Activated CD8-positive, alpha-beta memory T cell treated with anti-CD3 and anti-CD28 coated beads for 24 hours (primary cell): ENCODE results near the gene TMEM120A.
"Not testable (repeated sequence)": the region's sequence is repeated elsewhere in the genome, so short reads cannot be mapped to it uniquely, and the experiment has no call there.

Experiments used
- DNase-seq: peaks from one replicate; pipeline ENCODE4 v3.0.0-alpha.2; 2020

Gene TMEM120A

DNA sequence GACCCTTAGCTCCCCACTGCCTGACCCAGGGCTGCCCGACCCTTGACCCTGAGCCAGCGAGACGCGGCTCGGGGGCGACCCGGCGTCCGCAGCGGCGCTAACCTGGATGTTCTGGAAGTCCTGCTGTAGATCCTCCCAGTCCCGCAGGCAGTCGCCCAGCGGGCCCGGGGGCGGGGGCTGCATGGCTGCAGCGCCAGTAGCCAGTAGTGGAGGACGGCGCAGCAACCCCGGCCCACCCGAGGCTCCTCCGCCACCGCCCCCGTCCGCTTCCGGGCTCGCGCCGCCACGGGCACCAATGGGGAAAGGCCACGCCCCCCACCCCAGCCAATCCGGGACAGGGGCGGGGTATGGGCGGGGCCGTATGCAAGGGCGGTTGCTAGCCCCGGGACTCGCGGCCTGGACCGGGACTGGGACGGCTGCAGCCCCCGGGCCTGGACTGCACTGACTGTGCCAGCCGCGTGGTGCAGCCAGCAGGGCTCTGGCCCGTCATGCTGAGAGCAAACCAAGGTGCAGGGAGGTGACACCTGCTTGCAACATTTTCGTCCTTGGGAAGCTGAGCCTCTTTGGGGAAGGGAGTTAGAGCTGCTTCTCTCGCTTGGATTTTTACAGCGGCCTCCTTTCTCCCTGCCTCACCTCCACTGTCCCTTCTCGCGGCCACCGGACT, at the start of gene TMEM120A:
Gene TMEM120A, minus strand, starts transcription at position 208 of the 664 bp plus-strand sequence. Its CDS starts 25 bp downstream, at position 183.
- DNase-seq, result peak; percentile 96

DNA sequence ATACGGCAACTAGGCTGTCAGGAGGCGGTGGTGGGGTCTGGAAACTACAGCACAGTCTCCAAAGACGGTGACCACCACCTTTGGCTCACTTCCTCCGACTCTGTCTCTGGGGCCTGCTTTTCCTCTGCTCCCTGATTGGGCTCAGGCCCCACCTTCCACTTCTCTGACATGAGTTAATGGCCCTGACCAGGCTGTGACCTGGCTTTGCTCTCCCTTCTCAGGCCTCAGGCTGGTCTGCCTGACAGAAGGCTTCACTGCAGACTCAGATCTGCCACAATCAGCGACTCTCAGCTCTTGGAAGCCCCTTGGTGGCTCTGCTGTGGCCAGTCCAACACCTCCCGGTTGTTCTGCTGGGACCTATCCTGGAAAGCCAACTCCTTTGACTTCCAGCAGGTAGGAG, 45.7 kb upstream of the TMEM120A start:
- DNase-seq, result no peak

DNA sequence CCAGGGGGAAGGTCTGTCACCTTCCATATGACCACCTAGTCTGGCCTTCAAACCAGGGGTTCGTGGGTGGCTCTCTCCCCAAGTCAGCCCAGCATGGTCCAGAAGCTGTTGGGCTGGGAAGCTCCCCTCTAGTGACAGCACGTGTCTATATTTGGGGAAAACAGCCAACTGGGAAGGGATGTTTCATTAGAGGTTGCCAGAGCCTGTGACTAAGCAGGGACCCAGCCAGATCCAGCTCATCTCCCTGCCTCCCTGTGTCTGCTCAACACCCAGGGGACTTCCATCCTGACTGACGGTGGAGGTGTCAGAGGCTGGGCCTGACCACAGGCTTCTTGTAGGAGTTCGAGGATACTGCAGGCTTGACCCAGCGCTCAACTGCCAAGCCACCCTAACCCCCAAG, 42.9 kb upstream of the TMEM120A start:
- no peak for DNase-seq

DNA sequence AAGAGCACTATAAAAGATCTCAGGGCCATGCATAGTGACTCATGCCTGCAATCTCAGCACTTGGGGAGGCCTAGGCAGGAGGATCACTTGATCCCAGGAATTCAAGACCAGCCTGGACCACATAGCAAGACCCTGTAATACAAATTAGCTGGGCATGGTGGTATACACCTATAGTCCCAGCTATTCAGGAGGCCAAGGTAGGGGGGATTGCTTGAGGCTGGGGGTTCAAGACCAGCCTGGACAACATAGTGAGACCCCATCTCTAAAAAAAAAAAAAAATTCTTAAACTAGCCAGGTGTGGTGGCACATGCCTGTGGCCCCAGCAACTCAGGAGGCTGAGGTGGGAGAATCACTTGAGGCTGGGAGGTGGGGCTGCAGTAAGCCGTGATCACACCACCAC, 37.6 kb upstream of the TMEM120A start:
- DNase-seq, result no peak

DNA sequence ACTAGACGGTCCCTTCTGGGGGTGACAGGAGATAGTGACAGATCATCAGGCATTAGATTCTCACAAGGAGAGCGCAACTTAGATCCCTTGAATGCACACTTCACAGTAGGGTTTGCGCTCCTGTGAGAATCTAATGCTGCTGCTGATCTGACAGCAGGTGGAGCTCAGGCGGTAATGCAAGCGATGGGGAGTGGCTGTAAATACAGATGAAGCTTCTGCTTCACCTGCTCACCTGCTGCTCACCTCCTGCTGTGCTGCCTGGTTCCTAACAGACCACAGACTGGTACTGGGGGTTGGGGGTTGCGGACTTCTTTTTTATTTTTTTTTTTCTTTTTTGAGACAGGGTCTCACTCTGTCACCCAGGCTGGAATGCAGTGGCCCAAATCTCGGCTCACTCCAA, 35.3 kb upstream of the TMEM120A start:
- DNase-seq, result not testable (repeated sequence)

DNA sequence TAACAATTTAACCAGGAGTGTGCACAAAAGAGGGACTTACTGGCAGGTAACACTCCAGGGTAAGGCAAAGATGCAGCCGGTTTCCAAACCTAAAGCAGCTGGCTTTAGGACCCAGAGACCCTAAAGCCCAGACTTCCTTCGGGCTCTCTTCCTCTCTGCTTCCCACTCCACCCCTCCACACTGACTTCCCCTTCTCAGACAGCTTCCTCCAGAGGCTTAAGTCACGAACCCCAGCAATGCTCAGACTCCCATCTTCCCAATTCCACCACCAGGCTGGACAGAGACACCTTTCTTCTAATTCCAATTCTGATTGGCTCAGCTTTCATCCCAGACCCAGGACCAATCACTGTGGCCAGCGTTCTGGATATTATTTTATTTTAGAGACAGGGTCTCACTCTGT, 28.6 kb upstream of the TMEM120A start:
- DNase-seq, result no peak

DNA sequence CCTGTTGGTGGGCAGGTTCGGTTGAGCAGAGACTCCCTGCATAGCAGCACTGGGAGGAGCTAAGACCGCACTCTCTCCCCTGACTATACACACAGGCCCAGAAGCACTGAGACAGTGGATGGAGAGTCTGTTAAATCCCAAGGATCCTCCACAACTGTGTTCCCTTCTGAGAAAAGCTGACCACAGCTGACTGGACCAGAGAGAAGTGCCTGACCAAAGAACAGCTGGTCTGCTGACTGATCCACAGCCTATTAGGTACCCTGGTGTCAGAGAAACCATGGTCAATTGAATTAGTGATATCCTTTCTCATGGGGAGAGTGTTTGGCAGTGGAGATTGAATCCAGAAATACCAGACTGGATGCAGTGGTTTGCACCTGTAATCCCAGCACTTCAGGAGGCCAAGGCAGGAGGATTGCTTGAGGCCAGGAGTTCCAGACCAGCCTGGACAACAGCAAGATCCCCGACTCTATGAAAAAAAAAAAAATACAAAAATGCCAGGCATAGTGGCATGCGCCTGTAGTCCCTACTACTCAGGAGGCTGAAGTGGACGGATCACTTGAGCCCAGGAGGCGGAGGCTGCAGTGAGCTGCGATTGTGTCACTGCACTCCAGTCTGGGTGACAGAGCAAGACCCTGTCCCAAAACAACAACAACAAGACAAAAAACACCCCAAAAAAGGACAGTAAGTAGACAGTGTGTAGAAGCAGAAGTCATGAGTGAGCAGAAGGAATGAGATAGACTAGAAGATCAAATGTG, 27.8 kb upstream of the TMEM120A start:
- no peak for DNase-seq

DNA sequence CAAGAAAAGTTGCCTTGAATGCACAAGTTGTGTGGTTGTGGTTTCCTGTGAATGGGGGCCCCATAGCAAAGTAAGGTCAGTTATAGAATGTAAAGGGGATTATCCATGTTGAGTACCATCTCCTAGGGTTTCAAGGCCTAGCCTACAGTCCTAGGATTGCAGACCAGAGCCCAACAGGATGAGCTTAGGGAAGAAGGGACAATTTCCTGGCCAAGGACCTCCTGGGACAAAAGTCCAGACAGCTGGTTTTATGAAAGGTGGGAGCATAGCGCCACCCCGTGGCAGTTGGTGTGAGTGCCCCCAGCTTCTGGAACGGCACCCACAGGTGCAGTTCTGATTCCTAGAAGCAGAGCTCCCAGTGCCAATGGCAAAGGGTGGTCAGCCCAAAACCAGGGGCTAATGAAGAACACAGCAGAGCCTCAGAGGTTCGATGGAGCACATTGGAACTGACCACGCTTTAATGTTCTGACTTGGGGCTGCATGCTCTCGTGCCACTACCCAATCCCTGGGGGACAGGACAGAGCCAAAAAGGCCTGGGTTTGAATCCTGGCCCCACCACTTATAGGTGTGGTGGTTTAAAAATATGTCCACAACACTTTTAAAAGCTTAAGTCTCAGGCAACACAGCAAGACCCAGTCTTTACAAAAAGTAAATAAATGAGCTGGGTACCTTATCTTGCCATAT, 25.8 kb upstream of the TMEM120A start:
- DNase-seq, result peak; percentile 91

DNA sequence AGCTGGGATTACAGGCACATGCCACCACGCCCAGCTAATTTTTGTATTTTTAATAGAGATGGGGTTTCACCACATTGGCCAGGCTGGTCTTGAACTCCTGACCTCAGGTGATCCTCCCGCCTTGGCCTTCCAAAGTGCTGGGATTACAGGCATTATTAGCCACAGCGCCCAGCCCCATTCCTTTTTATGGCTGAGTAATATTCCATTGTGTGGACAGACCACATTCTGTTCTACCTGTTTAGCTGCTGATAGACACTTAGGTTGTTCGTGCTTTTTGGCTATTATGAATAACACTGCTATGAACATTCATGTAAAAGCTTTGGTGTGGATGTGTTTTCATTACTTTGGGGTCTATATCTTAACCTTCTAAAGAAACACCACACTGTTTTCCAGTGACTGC, 24.1 kb upstream of the TMEM120A start:
- DNase-seq, result not testable (repeated sequence)

DNA sequence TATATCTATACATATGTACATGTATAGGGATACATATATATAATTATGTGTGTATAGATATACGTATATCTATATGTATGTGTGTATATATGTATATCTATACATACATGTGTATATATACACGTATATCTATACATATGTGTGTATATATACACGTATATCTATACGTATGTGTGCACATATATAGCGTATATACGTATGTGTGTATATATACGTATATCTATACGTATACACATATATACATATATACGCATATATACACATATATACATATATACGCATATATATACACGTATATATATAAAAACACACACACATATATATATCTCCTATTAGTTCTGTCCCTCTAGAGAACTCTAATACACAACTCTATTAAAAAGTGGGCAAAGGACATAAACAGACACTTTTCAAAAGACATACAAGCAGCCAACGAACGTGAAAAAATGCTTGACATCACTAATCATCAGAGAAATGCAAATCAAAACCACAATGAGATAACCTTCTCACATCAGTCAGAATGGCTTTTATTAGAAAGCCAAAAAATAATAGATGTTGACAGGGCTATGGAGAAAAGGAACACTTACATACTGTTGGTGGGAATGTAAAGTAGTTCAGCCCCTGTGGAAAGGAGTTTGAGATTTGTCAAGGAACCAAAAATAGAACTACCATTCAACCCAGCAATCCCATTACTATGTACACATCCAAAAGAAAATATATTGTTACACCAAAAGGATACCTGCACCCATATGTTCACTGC, 22.0 kb upstream of the TMEM120A start:
- no peak for DNase-seq

DNA sequence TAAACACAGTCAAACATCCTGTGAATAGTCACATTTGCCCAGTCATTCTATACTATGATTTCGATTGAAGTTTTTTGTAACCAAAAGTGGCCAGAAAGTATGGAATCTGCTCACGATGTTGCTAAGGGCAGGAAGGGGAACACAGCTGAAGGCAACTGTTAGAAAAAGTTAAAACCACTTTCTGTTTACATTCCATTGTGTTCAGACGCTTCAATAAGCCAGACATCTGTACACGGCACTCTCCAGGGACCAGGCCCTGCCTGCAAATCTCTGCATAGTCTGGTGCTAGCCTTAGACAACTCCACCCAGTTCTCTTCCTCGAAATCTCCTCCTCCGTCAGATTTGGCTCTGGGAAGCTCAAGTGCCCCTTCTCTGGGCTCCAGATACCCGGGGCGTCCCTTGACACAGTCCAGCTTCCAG, 17.1 kb upstream of the TMEM120A start:
- DNase-seq, result no peak

DNA sequence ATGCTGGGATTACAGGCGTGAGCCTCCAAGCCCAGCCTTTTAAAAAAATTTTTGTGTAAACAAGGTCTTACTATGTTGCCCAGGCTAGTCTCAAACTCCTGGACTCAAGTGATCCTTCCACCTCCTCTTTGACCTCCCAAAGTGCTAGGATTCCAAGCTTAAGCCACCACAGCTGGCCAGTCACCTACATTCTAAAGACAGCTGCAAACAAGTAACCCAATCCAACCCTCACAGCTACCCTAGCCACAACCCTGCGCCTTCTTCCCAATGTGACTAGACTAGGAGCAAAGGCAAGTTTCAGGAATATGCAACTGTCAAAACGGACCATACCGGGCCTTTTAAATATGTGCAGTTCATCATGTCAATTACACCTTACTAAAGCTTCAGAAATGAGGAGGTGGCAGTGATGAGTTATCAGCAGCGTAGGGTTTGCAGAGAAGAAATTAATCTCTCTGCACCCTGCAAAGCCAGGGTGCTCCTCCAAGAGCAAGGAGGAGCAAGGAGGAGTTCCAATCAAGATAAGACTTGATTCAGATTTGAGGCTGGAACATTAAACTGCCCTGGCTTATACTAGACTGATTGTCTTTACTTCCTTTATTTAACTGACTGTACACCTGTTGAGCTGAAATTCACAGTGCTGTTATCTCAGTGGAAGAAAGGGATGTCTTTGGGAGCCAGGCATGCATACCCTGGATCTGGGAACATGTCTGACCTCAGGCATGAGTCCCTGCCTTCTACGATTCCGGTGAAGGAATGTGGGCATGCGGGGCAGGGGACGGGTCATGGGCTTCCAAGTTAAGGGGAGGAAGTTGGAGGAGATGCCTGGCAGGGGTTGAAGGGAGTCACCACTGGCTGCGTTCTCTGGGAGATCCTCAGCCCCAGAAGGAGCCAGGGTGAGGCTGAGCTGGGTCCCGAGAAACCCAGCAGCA, 15.5 kb upstream of the TMEM120A start:
- DNase-seq, result no peak

DNA sequence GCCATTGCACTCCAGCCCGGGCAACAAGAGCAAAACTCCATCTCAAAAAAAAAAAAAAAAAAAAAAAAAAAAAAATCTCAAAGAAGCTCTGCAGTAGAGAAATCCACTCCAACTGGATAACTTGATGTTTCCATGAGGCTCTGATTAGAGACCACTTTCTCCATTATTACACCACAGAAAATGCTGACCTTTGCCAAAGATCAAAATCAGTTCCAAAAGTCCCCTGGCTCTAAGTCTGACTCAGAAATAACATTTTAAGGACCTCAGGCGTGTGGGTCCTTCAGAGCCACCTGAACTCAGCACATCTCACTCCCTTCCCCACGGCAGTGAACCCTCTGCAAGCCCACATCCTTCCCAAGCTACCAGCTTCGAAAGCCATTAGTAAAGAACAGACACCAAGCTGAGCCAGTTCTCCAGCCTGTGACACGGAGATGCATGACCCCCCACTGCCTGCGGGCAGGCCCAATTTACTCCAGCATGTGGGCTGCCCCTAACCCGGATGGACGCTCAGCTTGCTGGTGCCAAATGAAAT, 13.8 kb upstream of the TMEM120A start:
- DNase-seq, result no peak

DNA sequence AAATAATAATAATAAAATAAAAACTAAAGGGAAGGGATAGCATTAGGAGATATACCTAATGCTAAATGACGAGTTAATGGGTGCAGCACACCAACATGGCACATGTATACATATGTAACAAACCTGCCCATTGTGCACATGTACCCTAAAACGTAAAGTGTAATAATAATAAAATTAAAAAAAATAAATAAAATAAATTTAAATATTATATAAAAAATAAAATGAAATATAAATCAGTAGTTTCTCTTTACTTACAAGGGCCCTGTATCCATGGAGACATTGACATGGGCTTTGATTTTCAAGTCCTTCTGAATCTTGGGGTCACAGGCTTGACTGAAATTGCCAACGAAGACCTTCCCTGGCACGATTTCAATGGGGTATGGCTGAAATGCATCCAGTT, 10.6 kb upstream of the TMEM120A start:
- DNase-seq, result not testable (repeated sequence)

DNA sequence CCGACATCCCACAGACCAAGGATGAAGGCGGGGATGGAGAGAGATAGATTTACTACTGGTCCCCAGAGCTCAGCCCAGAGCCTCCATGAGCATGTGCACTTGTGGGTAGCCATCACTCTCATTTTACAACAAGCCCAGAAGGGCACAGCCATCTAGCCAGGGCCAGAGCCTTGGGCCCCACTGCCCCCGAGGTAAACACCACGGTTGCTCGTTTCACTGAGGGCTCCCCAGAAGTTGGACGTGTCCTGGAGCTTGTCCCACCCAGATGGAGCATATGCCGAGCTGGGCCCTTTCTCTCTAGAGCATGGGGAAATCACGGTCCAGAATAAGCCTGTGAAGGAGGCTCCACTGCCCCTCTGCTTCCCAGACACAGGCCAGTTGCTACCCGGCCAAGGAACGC, 9.0 kb upstream of the TMEM120A start:
- DNase-seq, result no peak

DNA sequence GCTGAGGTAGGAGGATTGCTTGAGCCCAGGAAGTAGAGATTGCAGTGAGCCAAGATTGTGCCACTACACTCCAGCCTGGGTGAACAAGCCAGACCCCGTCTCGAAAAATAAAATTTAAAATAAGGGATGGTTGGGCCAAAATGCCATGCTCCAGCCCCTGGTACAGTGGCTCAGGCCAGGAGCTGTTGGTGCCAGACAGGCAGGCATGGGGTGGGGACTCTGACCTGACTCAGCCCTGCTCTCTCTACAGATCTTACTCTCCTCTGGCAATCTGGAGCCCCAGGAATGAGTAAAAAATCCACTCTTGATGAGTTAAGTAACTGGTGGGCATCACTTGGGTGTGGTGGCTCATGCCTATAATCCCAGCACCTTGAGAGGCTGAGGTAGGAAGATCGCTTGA, 8.4 kb upstream of the TMEM120A start:
- no peak for DNase-seq

DNA sequence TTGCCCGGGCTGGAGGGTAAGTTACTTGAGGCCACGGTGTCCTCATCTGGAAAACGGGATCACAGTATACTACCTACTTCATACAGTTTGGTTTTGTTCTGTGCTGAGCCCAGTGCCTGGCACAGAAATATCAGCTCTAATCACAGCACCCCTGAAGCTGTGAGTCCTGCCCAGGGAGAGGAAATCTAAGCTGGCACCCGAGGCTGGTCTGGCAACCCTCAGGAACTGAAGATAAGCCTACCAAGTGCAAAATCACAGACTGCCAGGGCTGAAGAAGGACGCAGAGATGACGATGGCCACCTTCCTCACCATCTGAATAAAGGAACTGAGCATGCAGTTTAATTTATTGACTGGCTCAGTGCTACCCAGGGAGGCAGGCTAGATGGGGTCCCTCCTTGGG, 7.7 kb upstream of the TMEM120A start:
- no peak for DNase-seq

DNA sequence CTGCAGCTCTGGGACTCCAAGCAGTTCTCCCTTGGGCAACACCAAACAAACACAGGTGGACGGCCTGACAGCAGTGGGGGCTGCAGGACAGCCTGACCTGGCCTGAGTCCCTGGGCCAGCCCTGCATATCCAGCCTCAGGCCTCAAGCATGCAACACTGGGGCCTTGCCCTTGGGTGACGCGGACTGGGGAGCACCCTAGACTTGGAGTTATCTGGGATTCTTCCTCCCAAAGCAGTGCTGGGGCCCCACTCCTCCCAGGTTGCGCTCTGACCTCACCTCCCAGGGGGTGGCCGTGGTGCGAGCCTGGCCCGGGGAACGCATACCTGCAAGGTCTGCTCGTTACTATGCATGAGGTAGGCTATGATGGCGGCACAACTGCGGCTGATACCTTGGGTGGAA, 6.2 kb upstream of the TMEM120A start:
- no peak for DNase-seq

DNA sequence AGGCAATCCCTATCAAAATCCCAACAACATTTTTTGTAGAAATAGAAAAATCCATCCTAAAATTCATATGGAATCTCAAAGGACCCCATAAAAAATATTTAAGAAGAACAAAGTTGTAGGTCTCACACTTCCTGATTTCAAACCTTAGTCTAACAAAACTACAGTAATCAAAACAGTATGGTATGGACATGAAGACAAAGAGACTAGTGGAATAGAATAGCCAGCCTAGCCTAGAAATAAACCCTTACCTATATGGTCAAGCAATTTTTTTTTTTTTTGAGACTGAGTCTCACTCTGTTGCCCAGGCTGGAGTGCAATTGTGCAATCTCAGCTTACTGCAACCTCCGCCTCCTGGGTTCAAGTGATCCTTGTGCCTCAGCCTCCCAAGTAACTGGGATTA, 3.6 kb upstream of the TMEM120A start:
- no peak for DNase-seq

DNA sequence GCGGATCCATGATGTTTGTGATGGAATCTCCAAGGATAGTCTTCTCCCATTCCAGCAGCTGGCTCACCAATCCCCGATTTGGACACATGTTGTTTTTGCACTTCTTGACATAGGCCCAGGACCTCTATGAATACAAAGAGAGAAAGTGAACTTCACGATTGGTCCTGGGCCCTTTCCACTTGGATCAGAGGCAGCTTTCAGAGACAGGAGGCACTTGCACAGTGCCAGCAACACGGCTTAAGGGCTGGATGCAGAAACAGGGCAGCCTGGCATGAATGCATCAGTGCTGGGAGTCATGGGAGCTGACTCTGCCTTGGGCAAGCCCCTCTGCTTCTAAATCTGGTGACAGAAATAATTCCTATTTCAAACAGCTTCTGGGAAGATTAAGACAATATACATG, 2.1 kb upstream of the TMEM120A start:
- no peak for DNase-seq

DNA sequence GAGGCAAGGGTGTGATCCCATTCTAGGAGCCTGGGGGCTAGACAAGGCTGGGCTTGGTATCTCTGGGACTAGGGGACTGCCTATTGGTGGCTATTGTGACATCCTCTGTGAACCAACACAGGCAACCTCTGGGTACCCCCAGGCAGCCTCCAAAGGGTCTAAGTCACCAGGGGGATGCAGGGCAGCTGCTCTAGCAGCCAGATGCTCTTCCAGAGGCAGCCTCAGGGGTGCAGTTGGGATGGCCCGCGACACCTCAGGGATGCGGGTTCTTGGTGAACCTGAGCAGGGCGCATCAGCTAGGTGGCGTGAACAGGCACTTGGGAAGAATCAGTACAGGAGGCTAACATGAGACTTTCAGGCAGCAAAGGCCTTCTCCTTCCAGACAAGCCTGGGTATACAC, 1.6 kb upstream of the TMEM120A start:
- DNase-seq, result no peak

DNA sequence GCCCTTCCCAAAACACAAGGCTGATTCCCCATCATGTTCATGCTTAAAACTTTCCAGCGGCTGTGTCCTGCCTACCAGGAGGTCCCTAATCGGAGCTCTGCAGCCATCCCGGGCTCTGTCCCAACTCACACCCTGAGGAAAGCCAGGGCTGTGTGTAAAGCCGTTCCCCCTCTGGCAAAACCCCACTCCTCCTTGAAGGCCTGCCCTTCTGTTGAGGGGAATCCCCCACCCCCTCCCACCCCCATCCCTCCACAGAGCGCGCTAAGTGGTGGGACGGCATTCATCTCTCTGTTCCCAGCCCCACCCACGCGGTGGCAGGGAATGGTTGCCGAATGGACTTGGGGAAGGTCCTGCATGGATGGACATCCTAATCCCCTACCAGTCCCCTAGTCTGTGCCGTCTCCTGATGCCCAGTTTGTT, 667 bp upstream of the TMEM120A start:
- no peak for DNase-seq
